ENCODE data around the gene EFCAB12.
"Not testable (repeated sequence)": the region's sequence is repeated elsewhere in the genome, so short reads cannot be mapped to it uniquely, and the experiment has no call there.

EFCAB12 gene

DNA sequence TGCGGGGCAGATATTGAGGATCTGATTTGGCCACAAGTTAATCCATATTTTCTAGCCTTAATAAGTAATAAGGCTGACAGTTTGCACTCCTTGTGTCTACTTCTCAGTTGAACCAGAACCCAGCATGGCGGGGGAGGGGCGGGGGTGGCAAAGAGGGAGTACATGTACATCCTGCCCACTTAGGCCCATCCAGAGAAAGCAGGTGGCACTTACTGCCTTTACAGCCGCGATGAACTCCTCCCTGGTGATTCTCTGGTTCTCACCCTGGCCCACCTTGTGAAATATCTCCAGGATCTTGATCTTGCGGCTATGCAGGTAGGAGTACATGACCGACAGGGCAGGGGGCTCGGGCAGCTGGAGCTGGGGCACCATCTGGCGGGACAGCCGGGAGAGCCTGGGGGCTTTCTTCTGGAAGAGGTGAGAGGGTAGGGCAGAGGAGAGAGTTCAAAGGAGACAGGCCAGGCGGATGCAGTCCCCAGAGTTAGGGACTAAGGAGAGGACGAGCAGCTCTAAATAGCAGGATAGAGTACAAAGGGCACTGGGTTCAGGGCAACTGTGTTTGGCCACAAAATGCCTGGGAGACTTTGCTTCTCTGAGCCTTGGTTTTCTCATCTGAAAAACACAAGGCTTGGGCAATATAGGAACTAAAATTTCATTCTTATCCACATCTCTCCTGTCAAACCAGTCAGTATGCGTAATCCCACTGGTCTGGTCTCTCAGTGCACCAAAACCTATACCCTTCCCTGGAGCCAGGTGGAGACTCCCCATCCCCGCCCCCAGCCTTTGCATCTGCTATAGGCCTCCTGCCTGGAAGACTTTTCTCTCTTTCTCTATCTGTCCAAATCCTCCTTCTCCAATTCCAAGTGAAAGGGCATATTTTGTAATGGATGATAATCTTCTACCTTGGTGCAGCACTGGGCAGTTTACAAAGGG is 10.1 kb downstream of the EFCAB12 start:
- H3K36me3 ChIP-seq (ENCODE audit: insufficient read depth, low read depth, low read length): no peaks in the 10 kb centered on the region
- no peak overlapping the region for H3K9ac ChIP-seq (ENCODE audit: low read depth, low read length)
- H3K27ac ChIP-seq (ENCODE audit: low read length): no peak overlapping the region
- no peaks in the 10 kb centered on the region for H3K27me3 ChIP-seq (ENCODE audit: insufficient read depth, low read length)
- H3K4me3 ChIP-seq (ENCODE audit: low read length): no peak overlapping the region
- H3K4me1 ChIP-seq (ENCODE audit: insufficient read depth, low read length): no peaks in the 10 kb centered on the region; the same call in 1 of the 2 replicates
- H3K9me3 ChIP-seq (ENCODE audit: insufficient read depth, low read depth, low read length): no peaks in the 10 kb centered on the region

DNA sequence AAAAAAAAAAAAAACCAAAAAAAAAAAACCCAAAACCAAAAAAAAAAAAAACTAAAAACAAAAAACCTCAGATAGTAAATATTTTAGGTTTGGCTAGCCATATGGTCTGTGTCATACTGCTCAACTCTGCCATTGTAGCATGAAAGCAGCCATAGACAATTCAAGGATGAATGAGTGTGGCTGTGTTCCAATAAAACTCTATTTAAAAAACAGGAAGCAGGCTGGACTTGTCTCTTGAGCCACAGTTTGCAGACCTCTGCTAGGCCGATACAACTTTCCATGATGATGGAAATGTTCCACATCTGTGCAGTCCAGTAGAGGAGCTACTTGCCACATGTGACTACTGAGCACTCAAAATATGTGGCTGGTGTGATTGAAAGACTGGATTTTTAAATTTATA is 11.1 kb downstream of the EFCAB12 start:
- Histone ChIP-seq H3K9me3 (ENCODE audit: insufficient read depth, low read depth, low read length) (no peaks in the 10 kb centered on the region), H3K36me3 (ENCODE audit: insufficient read depth, low read depth, low read length) (no peaks in the 10 kb centered on the region), H3K27ac (ENCODE audit: low read length) (no peak overlapping the region)

DNA sequence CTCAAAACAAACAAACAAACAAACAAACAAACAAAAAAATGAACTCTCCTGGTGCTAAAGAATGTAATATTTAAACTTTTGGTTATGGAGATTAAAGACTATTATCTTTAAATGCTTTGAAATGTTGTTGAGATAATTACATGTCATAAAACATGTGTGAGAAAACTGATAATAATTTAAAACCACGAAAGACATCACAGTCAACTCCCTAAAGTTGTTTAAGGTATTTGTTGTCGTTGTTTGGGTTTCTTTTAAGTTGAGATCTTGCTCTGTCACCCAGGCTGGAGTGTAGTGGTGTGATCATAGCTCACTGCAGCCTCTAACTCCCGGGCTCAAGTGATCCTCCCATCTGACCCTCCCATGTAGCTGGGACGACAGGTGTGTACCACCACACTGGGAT is 12.0 kb downstream of the EFCAB12 start:
- Histone ChIP-seq H3K4me1 (ENCODE audit: insufficient read depth, low read length) (no peaks in the 10 kb centered on the region; the same call in 1 of the 2 replicates), H3K27ac (ENCODE audit: low read length) (no peak overlapping the region), H3K9me3 (ENCODE audit: insufficient read depth, low read depth, low read length) (no peaks in the 10 kb centered on the region), H3K36me3 (ENCODE audit: insufficient read depth, low read depth, low read length) (no peaks in the 10 kb centered on the region), H3K9ac (ENCODE audit: low read depth, low read length) (no peak overlapping the region), H3K4me3 (ENCODE audit: low read length) (no peak overlapping the region), H3K27me3 (ENCODE audit: insufficient read depth, low read length) (no peaks in the 10 kb centered on the region)

More for the DNA sequence above, 11.1 kb downstream of the EFCAB12 start:
- Histone ChIP-seq H3K9ac (ENCODE audit: low read depth, low read length) (no peak overlapping the region), H3K4me1 (ENCODE audit: insufficient read depth, low read length) (no peaks in the 10 kb centered on the region; the same call in 1 of the 2 replicates), H3K4me3 (ENCODE audit: low read length) (no peak overlapping the region), H3K27me3 (ENCODE audit: insufficient read depth, low read length) (no peaks in the 10 kb centered on the region)

DNA sequence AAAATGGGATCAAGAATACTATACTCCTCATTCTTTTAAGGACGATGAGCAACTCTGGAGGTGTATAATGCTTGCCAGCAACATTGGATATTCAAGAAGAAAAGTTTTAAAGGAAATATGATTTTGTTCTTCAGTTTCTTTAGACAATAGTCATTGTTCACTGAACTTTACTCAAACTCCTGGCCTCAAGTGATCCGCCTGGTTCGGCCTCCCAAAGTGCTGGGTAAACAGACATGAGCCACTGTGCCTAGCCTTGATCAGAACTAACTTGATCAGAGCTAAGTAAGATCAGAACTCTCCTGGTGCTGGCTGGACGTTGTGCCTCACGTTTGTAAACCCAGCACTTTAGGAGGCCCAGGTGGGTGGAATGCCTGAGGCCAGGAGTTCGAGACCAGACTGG is 12.6 kb downstream of the EFCAB12 start:
- Histone ChIP-seq H3K9me3 (ENCODE audit: insufficient read depth, low read depth, low read length) (no peaks in the 10 kb centered on the region), H3K9ac (ENCODE audit: low read depth, low read length) (no peak overlapping the region), H3K4me1 (ENCODE audit: insufficient read depth, low read length) (no peaks in the 10 kb centered on the region; the same call in 1 of the 2 replicates), H3K4me3 (ENCODE audit: low read length) (no peak overlapping the region), H3K27ac (ENCODE audit: low read length) (no peak overlapping the region), H3K36me3 (ENCODE audit: insufficient read depth, low read depth, low read length) (no peaks in the 10 kb centered on the region), H3K27me3 (ENCODE audit: insufficient read depth, low read length) (no peaks in the 10 kb centered on the region)

DNA sequence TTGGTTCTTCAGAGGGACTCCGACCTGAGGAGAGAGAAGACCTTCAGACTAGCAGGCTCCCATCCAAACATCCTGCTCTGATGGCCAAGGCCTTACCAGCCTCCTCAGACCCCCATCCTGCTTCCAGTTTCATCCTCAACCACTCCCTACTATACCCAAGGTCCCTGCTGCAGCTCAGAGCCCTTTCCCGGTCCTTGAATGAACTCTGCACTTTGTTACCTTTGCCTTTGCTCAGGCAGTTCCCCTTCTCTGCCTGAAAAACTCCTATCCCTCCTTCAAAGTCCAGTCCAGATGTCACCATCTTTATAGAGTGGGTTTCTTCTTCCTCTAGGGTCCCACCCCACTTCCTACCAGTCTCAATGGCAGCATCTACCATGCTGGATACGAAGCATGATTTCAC is 13.1 kb downstream of the EFCAB12 start:
- Histone ChIP-seq H3K27me3 (ENCODE audit: insufficient read depth, low read length) (no peaks in the 10 kb centered on the region), H3K36me3 (ENCODE audit: insufficient read depth, low read depth, low read length) (no peaks in the 10 kb centered on the region), H3K4me3 (ENCODE audit: low read length) (no peak overlapping the region), H3K4me1 (ENCODE audit: insufficient read depth, low read length) (no peaks in the 10 kb centered on the region; the same call in 1 of the 2 replicates), H3K9me3 (ENCODE audit: insufficient read depth, low read depth, low read length) (no peaks in the 10 kb centered on the region), H3K9ac (ENCODE audit: low read depth, low read length) (no peak overlapping the region), H3K27ac (ENCODE audit: low read length) (no peak overlapping the region)

DNA sequence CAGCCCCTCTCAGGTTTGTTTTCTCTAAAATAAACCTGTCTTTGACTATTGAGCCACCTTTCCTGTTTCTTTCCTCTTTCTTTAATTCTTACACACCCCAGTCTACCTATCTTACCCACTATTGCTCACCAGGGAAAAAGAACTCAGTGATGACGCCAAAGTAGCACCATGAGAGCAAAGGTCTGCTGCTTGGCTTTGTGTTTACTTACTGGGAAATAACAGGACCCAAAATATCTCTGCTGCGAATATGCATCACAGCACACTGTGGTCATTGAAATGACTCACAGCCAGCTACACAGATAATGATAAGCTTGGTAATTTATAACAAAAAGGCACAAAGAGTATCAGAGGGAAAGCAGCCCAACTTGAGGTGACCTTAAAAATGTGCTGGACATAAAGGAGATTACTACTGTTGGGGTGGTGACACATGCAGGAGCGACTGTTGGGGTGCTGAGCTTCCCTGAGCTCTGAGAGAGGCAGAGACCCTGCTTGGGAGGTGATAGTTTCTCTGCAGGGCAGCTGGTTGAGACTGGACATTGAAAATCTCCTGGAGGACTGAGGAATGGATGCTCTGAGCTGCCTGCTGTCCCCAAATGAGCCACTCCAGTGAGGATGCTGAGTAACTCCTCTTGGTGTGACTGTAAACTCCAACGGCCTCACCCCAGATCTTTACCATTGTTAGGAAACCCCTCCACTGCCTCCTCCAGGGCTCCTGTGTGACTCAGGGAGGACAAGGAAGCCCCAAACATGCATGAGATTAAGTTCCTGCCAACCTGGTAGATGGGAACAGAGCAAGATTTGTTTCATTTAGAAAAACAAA is 14.5 kb downstream of the EFCAB12 start:
- no peaks in the 10 kb centered on the region; the same call in 1 of the 2 replicates for H3K4me1 ChIP-seq (ENCODE audit: insufficient read depth, low read length)
- no peak overlapping the region for H3K4me3 ChIP-seq (ENCODE audit: low read length)
- H3K9me3 ChIP-seq (ENCODE audit: insufficient read depth, low read depth, low read length): no peaks in the 10 kb centered on the region
- no peaks in the 10 kb centered on the region for H3K27me3 ChIP-seq (ENCODE audit: insufficient read depth, low read length)
- no peak overlapping the region for H3K27ac ChIP-seq (ENCODE audit: low read length)
- H3K36me3 ChIP-seq (ENCODE audit: insufficient read depth, low read depth, low read length): no peaks in the 10 kb centered on the region
- H3K9ac ChIP-seq (ENCODE audit: low read depth, low read length): no peak overlapping the region

DNA sequence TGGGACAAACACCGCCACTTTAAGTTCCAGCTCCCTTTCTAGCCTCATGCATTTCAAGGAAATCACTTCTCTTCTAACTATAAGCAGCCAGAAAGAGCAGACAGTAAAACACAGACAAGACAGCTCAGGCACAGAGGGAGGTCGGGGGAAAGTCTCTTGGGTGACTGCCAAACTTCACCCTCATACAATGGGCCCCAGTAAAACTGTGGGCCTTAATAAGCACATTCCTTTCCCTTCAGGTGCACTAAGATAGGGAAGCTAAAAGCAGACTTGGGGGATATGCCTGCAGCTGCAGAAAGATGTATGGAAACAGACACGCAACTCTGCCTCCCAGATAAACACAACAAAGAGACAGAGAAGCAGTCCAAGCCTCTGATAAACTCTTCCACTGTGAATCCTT is 15.2 kb downstream of the EFCAB12 start:
- not testable (repeated sequence) for H3K27me3 ChIP-seq (ENCODE audit: insufficient read depth, low read length); H3K9ac ChIP-seq (ENCODE audit: low read depth, low read length); H3K9me3 ChIP-seq (ENCODE audit: insufficient read depth, low read depth, low read length); H3K4me3 ChIP-seq (ENCODE audit: low read length); H3K27ac ChIP-seq (ENCODE audit: low read length); H3K36me3 ChIP-seq (ENCODE audit: insufficient read depth, low read depth, low read length); H3K4me1 ChIP-seq (ENCODE audit: insufficient read depth, low read length)

DNA sequence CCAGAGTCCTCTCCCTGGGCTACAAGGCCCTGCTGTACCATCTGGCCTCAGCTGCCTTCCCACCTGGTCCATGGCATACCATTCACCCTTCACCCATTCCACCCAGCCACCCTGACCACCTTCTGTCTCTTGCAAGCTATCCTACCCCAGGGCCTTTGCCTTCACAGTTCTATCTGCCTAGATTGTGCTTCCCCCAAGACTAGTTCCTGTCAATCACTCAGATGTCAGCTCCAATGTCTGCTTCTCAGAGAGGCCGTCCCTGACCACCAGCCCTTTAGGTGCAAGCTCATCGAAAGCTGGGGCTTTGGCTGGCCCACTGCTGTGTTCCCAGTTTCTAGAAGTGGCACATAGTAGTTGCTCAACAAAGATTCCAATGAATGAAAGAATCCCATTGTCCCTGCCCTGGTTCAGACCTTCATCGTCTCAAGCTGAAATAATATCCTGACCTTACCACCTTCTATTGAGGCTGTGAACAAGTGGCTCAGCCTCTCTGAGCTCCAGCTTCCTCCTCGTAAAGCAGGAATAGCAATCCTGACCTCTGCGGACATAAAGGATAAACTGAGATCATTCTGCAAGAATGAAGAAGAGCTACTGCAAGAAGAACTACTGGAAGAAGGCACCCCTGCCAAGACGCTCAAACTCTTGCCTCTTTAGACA is 15.8 kb downstream of the EFCAB12 start:
- no peaks in the 10 kb centered on the region for H3K27me3 ChIP-seq (ENCODE audit: insufficient read depth, low read length)
- H3K4me1 ChIP-seq (ENCODE audit: insufficient read depth, low read length): no peaks in the 10 kb centered on the region
- H3K27ac ChIP-seq (ENCODE audit: low read length): no peak overlapping the region
- no peak overlapping the region for H3K4me3 ChIP-seq (ENCODE audit: low read length)
- no peak overlapping the region for H3K9ac ChIP-seq (ENCODE audit: low read depth, low read length)
- no peaks in the 10 kb centered on the region for H3K9me3 ChIP-seq (ENCODE audit: insufficient read depth, low read depth, low read length)
- H3K36me3 ChIP-seq (ENCODE audit: insufficient read depth, low read depth, low read length): no peaks in the 10 kb centered on the region

DNA sequence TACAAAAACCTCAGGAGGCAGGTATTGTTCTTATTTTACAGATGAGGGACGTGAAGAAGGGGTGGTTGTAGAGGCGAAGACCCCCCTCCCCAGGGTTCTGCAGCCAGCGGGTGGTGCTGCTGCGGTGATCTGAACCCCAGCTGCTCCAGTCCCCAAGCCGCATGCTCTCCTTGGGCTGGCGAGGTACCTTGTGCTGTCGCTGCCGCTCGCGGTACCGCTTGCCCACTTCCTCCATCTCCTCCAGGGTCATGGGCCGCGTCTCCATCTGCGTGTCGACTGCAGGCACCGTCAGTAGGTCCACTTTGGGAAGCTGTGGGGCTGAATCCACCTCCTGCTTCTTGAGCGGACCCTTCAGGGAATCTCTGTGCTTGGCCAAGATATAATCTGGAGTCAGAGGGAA is 17.5 kb downstream of the EFCAB12 start:
- H3K9ac ChIP-seq (ENCODE audit: low read depth, low read length): no peak overlapping the region
- no peak overlapping the region for H3K4me3 ChIP-seq (ENCODE audit: low read length)
- H3K9me3 ChIP-seq (ENCODE audit: insufficient read depth, low read depth, low read length): no peaks in the 10 kb centered on the region
- no peaks in the 10 kb centered on the region for H3K4me1 ChIP-seq (ENCODE audit: insufficient read depth, low read length)
- no peak overlapping the region for H3K27ac ChIP-seq (ENCODE audit: low read length)
- no peaks in the 10 kb centered on the region for H3K27me3 ChIP-seq (ENCODE audit: insufficient read depth, low read length)
- H3K36me3 ChIP-seq (ENCODE audit: insufficient read depth, low read depth, low read length): no peaks in the 10 kb centered on the region

DNA sequence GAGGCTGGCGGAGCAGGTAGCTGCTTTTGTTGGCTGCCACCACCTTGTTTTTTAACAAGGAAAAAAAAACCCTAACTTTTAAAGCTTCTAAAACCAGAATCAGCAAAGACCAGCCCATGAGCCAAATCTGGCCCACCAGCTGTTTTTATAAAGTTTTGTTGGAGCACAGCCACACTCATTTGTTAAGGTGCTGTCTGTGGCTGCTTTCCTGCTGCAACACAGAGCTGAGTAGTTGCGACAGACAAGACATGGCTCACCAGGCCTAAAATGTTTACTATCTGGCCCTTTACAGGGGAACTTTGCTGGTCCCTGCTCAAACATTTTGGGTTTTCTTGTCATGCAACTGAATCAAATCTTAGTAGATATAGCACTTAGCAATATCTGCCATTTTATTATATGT is 18.9 kb downstream of the EFCAB12 start:
- no peaks in the 10 kb centered on the region for H3K36me3 ChIP-seq (ENCODE audit: insufficient read depth, low read depth, low read length)
- H3K4me3 ChIP-seq (ENCODE audit: low read length): no peak overlapping the region
- no peaks in the 10 kb centered on the region for H3K4me1 ChIP-seq (ENCODE audit: insufficient read depth, low read length)
- no peaks in the 10 kb centered on the region for H3K9me3 ChIP-seq (ENCODE audit: insufficient read depth, low read depth, low read length)
- no peaks in the 10 kb centered on the region for H3K27me3 ChIP-seq (ENCODE audit: insufficient read depth, low read length)
- no peak overlapping the region for H3K9ac ChIP-seq (ENCODE audit: low read depth, low read length)
- H3K27ac ChIP-seq (ENCODE audit: low read length): no peak overlapping the region

DNA sequence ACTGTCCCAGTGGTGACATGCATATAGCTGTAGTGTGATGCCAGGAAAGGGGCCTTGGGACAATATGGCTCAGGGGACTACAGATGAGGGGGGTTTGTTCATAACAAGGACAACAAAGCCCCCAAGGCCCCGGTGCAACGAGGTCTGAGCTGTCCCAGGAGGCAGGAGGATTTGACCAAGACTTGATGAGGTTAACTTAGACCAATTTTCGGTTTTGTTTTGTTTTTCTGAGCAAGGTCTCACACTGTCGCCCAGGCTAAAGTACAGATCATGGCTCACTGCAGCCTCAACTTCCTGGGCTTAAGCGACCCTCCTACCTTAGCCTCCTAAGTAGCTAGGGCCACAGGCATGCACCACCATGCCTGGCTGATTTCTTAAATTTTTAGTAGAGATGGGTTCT is 23.8 kb downstream of the EFCAB12 start:
- H3K4me3 ChIP-seq (ENCODE audit: low read length): no peak overlapping the region
- H3K9ac ChIP-seq (ENCODE audit: low read depth, low read length): no peak overlapping the region
- no peak overlapping the region for H3K27ac ChIP-seq (ENCODE audit: low read length)
- no peaks in the 10 kb centered on the region for H3K27me3 ChIP-seq (ENCODE audit: insufficient read depth, low read length)
- H3K9me3 ChIP-seq (ENCODE audit: insufficient read depth, low read depth, low read length): no peaks in the 10 kb centered on the region
- no peaks in the 10 kb centered on the region for H3K4me1 ChIP-seq (ENCODE audit: insufficient read depth, low read length)
- no peaks in the 10 kb centered on the region for H3K36me3 ChIP-seq (ENCODE audit: insufficient read depth, low read depth, low read length)
